ENCODE data around the gene SAFB. TPM values are rescaled to one million over a fixed set of nuclear protein-coding genes. Genes with fewer than 3 reads are reported as not detected.
A peak's percentile ranks its signal among the peaks of the same experiment; 100 is the strongest.

The SAFB gene
- total RNA-seq, 4 donors from 2014 or later = 29.8 to 60.0 (median 56.1) TPM

GRCh38 chr19:5714816-5715215 is 91.9 kb downstream of the SAFB start:
- H3K27ac ChIP-seq = no peak overlapping the region
- no peaks in the 10 kb centered on the region for H3K27me3 ChIP-seq
- no peak for TF ChIP-seq CTCF (IDR thresholded peaks at IDR 0.05 in 4 of 5, conservative IDR thresholded peaks at IDR 0.05 in 1 of 5)
- TF ChIP-seq POLR2A (IDR thresholded peaks at IDR 0.05) = no peak
- DNase-seq (no peak), ATAC-seq (no peak)
- H3K36me3 ChIP-seq = peaks cover 0 to 41% of the 10 kb centered on the region in 2 donors
- H3K4me1 ChIP-seq = peaks cover 18 to 25% of the 10 kb centered on the region in 2 donors
- intact Hi-C loops (cut with DNase I; ENCODE audit: low total_unique reads) = no loop called here
- no peaks in the 10 kb centered on the region for H3K9me3 ChIP-seq
- in situ Hi-C loops (cut with MboI; ENCODE audit: low sequenced_read_pairs in 4 of 4) = no loop called here
- H3K4me3 ChIP-seq = no peak overlapping the region

- DNase-seq (no peak), ATAC-seq (no peak)
- intact Hi-C loops (cut with DNase I; ENCODE audit: low total_unique reads) (no loop called here), in situ Hi-C loops (cut with MboI; ENCODE audit: low sequenced_read_pairs in 4 of 4) (no loop called here)
- Histone ChIP-seq H3K36me3 (peaks cover 0 to 19% of the 10 kb centered on the region in 2 donors), H3K27ac (peak overlapping the region in 3 of 4 donors; percentile 92 to 99 (median 95)), H3K4me3 (no peak overlapping the region), H3K4me1 (peaks cover 18 to 31% of the 10 kb centered on the region in 2 donors), H3K27me3 (no peaks in the 10 kb centered on the region), H3K9me3 (no peaks in the 10 kb centered on the region)
- TF ChIP-seq POLR2A (IDR thresholded peaks at IDR 0.05) (no peak), CTCF (IDR thresholded peaks at IDR 0.05 in 4 of 5, conservative IDR thresholded peaks at IDR 0.05 in 1 of 5) (no peak)
Measured at GRCh38 chr19:5717215-5717935, 94.5 kb downstream of the SAFB start.

Other genes with a start within 250 kb of the SAFB start
- not detected for gene ZNRF4, start 167.7 kb upstream of the SAFB start, total RNA-seq
- under 1 TPM in 1 of 4 donors, not detected in 3; 0.10 TPM for gene TINCR, start 55.1 kb upstream of the SAFB start, total RNA-seq
- gene SAFB2, start 307 bp upstream of the SAFB start, total RNA-seq = 10 to 100 TPM; 13.7 to 19.8 (median 18.4) TPM
- gene MICOS13, start 57.4 kb downstream of the SAFB start, total RNA-seq = 100 to 1,000 TPM in 1 of 4 donors, 10 to 100 TPM in 3; 45.7 to 122 (median 74.8) TPM
- gene HSD11B1L, start 57.9 kb downstream of the SAFB start, total RNA-seq = 10 to 100 TPM in 3 of 4 donors, 1 to 10 TPM in 1; 5.8 to 33.2 (median 21.5) TPM
- gene RPL36, start 67.2 kb downstream of the SAFB start, total RNA-seq = 100 to 1,000 TPM; 329 to 784 (median 462) TPM
- gene LONP1, start 97.1 kb downstream of the SAFB start, total RNA-seq = 10 to 100 TPM; 33.1 to 77.7 (median 70.4) TPM
- gene CATSPERD, start 97.6 kb downstream of the SAFB start, total RNA-seq = not detected
- gene PRR22, start 161.7 kb downstream of the SAFB start, total RNA-seq = 1 to 10 TPM in 1 of 4 donors, under 1 TPM in 1, not detected in 2; 0.24 to 1.0 TPM
- 10 to 100 TPM; 19.5 to 45.9 (median 25.0) TPM for gene DUS3L, start 168.1 kb downstream of the SAFB start, total RNA-seq
- not detected for gene NRTN, start 182.0 kb downstream of the SAFB start, total RNA-seq
- under 1 TPM in 1 of 4 donors, not detected in 3; 0.29 TPM for gene FUT6, start 216.6 kb downstream of the SAFB start, total RNA-seq
- under 1 TPM in 1 of 4 donors, not detected in 3; 0.32 TPM for gene FUT3, start 228.4 kb downstream of the SAFB start, total RNA-seq
- not detected for gene FUT5, start 247.5 kb downstream of the SAFB start, total RNA-seq